ENCODE data around the gene VTN. TPM values are rescaled to one million over a fixed set of nuclear protein-coding genes. Genes with fewer than 3 reads are reported as not detected.
A peak's percentile ranks its signal among the peaks of the same experiment; 100 is the strongest.

Gene VTN
- total RNA-seq, 2 donors from 2014 or later, result 0.14 to 57.8 TPM

- peak overlapping the region; percentile 23 to 24 for H3K27ac ChIP-seq
- H3K27me3 ChIP-seq (replicated peaks; ENCODE audit: insufficient read depth), result no peaks in the 10 kb centered on the region
- no peaks in the 10 kb centered on the region for H3K9me3 ChIP-seq
- 1% methylated on average over 7 of the region's 7 CpGs for WGBS
- H3K4me3 ChIP-seq, result peak overlapping the region; percentile 45 to 50
- peaks cover 3% of the 10 kb centered on the region for H3K4me1 ChIP-seq (replicated peaks)
- no peaks in the 10 kb centered on the region for H3K36me3 ChIP-seq
- DNase-seq (ENCODE audit: low spot score), result no peak
- no peak for TF ChIP-seq POLR2A (IDR thresholded peaks at IDR 0.05)
- TF ChIP-seq CTCF (IDR thresholded peaks at IDR 0.05), result no peak
- TF ChIP-seq POLR2AphosphoS5 (IDR thresholded peaks at IDR 0.05), result no peak
- intact Hi-C loops (cut with DNase I), result no loop called here
Measured at GRCh38 chr17:28319598-28319935, 50.5 kb downstream of the VTN start.

- Histone ChIP-seq H3K36me3 (no peaks in the 10 kb centered on the region), H3K4me1 (replicated peaks) (peaks cover 3% of the 10 kb centered on the region), H3K4me3 (peak within 1 kb of the TSS; percentile 45 to 50), H3K27ac (peak within 1 kb of the TSS; percentile 23 to 24), H3K9me3 (no peaks in the 10 kb centered on the region), H3K27me3 (replicated peaks; ENCODE audit: insufficient read depth) (no peaks in the 10 kb centered on the region)
- WGBS, result under 1% methylated on average over 64 of the region's 72 CpGs
- TF ChIP-seq POLR2AphosphoS5 (IDR thresholded peaks at IDR 0.05), result peak; percentile 93
- TF ChIP-seq CTCF (IDR thresholded peaks at IDR 0.05), result peak; percentile 28 to 39 (median 34)
- peak; percentile 45 for TF ChIP-seq POLR2A (IDR thresholded peaks at IDR 0.05)
- DNase-seq (ENCODE audit: low spot score), result peak; percentile 96
- intact Hi-C loops (cut with DNase I), result no loop called here
Measured at GRCh38 chr17:28318759-28319597, 51.1 kb downstream of the VTN start, which contains the start of gene TMEM97. TSS of gene TMEM97 (plus strand) at chr17:28319200. CDS start at chr17:28319240, 40 bp downstream.

- intact Hi-C loops (cut with DNase I), result no loop called here
- Histone ChIP-seq H3K27ac (no peak overlapping the region), H3K27me3 (replicated peaks; ENCODE audit: insufficient read depth) (no peaks in the 10 kb centered on the region), H3K4me1 (replicated peaks) (peaks cover 3% of the 10 kb centered on the region), H3K9me3 (no peaks in the 10 kb centered on the region), H3K36me3 (no peaks in the 10 kb centered on the region), H3K4me3 (peak overlapping the region; percentile 45 to 50)
- no peak for DNase-seq (ENCODE audit: low spot score)
- 12% methylated on average over 40 of the region's 40 CpGs for WGBS
- no peak for TF ChIP-seq POLR2A (IDR thresholded peaks at IDR 0.05)
- TF ChIP-seq CTCF (IDR thresholded peaks at IDR 0.05), result no peak
- no peak for TF ChIP-seq POLR2AphosphoS5 (IDR thresholded peaks at IDR 0.05)
Measured at GRCh38 chr17:28317966-28318758, 51.9 kb downstream of the VTN start.

Small RNAs within 50 kb of the gene (microRNA-seq; reads per million reads assigned to microRNA genes)
- 0.42 reads per million for gene MIR4723

Other genes with a start within 250 kb of the VTN start
- gene TMEM97, start 51.1 kb downstream of the VTN start, total RNA-seq, result 100 to 1,000 TPM in 1 of 2 donors, 10 to 100 TPM in 1; 11.8 to 127 TPM
- 10 to 100 TPM; 45.2 to 55.0 TPM for gene IFT20, start 34.8 kb downstream of the VTN start, total RNA-seq
- 10 to 100 TPM; 32.2 to 63.1 TPM for gene TNFAIP1, start 34.5 kb downstream of the VTN start, total RNA-seq
- 100 to 1,000 TPM in 1 of 2 donors, 10 to 100 TPM in 1; 94.4 to 140 TPM for gene POLDIP2, start 12.8 kb downstream of the VTN start, total RNA-seq
- gene SEBOX, start 5.1 kb downstream of the VTN start, total RNA-seq, result not detected
- 10 to 100 TPM; 20.6 to 21.4 TPM for gene SARM1, start 1.4 kb upstream of the VTN start, total RNA-seq
- gene SLC46A1, start 35.9 kb upstream of the VTN start, total RNA-seq, result 10 to 100 TPM; 14.9 to 20.1 TPM
- gene SLC13A2, start 103.3 kb upstream of the VTN start, total RNA-seq, result under 1 TPM; 0.09 to 0.68 TPM
- gene FOXN1, start 136.0 kb upstream of the VTN start, total RNA-seq, result 1 to 10 TPM in 1 of 2 donors, under 1 TPM in 1; 0.64 to 1.2 TPM
- gene UNC119, start 182.3 kb upstream of the VTN start, total RNA-seq, result 100 to 1,000 TPM in 1 of 2 donors, 10 to 100 TPM in 1; 51.1 to 154 TPM
- 100 to 1,000 TPM in 1 of 2 donors, 10 to 100 TPM in 1; 68.7 to 131 TPM for gene PIGS, start 201.2 kb upstream of the VTN start, total RNA-seq
- gene ALDOC, start 206.6 kb upstream of the VTN start, total RNA-seq, result 10 to 100 TPM; 49.5 to 55.0 TPM
- gene SPAG5, start 228.7 kb upstream of the VTN start, total RNA-seq, result 10 to 100 TPM in 1 of 2 donors, 1 to 10 TPM in 1; 4.6 to 17.3 TPM
- gene RSKR, start 243.9 kb upstream of the VTN start, total RNA-seq, result 10 to 100 TPM in 1 of 2 donors, 1 to 10 TPM in 1; 5.0 to 32.1 TPM

Data from prostate gland (tissue), 2 donors.